Neuron (in vitro differentiated cells): ENCODE measurements around the gene ASB4.
"Not testable (repeated sequence)": the region's sequence is repeated elsewhere in the genome, so short reads cannot be mapped to it uniquely, and the experiment has no call there.

Experiments
- H2AFZ ChIP-seq: one replicate; pipeline ENCODE4 v1.6.1; 2013; ENCODE audit warnings: low read depth, mild to moderate bottlenecking, inconsistent platforms, low read length, moderate library complexity
- H3K27me3 ChIP-seq: one replicate; pipeline ENCODE4 v1.6.1; 2013; ENCODE audit warnings: low read length; ENCODE audit not compliant: insufficient read depth
- H3K36me3 ChIP-seq: one replicate; pipeline ENCODE4 v1.6.1; 2013; ENCODE audit warnings: low read length; ENCODE audit not compliant: insufficient read depth
- H3K4me1 ChIP-seq: one replicate; pipeline ENCODE4 v1.6.1; 2013; ENCODE audit warnings: low read length; ENCODE audit not compliant: insufficient read depth
- H3K4me3 ChIP-seq: 2 replicates; pipeline ENCODE4 v1.5.1; 2013; ENCODE audit warnings: mild to moderate bottlenecking, low read length, moderate library complexity
- H3K9me3 ChIP-seq: one replicate; pipeline ENCODE4 v1.6.1; 2013; ENCODE audit warnings: low read length

Gene ASB4

DNA sequence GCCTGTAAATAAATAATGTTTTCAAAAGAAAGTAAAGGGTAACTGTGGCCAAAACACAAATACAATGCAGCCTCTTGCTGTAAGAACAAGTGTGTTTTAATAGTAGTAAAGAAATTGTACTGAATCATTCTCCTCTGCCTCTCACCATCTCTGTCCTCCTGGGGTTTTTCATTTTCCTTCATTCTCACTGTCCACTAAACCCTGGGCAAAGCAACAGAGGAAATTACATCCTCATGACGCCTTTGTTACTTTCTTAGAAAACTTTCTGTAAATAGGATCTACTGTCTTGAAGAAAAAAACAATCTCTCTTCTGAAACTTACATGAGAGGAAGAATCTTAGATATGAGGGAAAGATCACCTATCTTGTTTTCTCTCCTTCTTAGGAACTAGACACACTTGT lies 54.6 kb downstream of the ASB4 start:
- Histone ChIP-seq H3K4me3 (no peak overlapping the region), H3K9me3 (no peaks in the 10 kb centered on the region), H3K36me3 (no peaks in the 10 kb centered on the region), H3K4me1 (no peaks in the 10 kb centered on the region), H2AFZ (no peak overlapping the region), H3K27me3 (no peaks in the 10 kb centered on the region)

- no peak overlapping the region for H3K4me3 ChIP-seq
- no peak overlapping the region for H2AFZ ChIP-seq
- no peaks in the 10 kb centered on the region for H3K36me3 ChIP-seq
- H3K27me3 ChIP-seq, result no peaks in the 10 kb centered on the region
- no peaks in the 10 kb centered on the region for H3K4me1 ChIP-seq
- no peaks in the 10 kb centered on the region for H3K9me3 ChIP-seq
Observed at GRCh38 chr7:95543312-95543711, 57.6 kb downstream of the ASB4 start.

DNA sequence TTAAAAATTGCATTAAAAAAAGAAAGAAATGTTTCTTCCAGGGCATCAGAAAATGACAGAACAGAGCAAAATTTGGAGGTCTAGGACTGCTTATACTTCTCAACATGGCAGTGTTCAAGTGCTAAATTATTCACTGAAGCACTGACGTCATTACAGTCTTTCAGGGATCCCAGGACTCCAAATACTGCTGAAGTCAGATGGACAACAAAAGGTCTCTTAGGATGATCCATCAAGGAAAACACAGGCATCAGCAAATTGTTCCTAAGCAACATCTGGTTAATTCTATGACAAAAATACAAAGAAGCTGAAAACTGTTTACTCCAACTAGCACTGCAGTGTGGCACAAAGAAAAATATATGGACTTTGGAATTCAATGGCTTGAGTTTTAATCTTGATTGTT lies 58.4 kb downstream of the ASB4 start:
- Histone ChIP-seq H3K4me1 (no peaks in the 10 kb centered on the region), H2AFZ (no peak overlapping the region)

GRCh38 chr7:95545007-95545615 lies 59.4 kb downstream of the ASB4 start:
- H3K4me3 ChIP-seq, result peak overlapping the region; percentile 16
- peak overlapping the region; percentile 93 for H2AFZ ChIP-seq
- no peaks in the 10 kb centered on the region for H3K36me3 ChIP-seq
- no peaks in the 10 kb centered on the region for H3K9me3 ChIP-seq
- H3K27me3 ChIP-seq, result no peaks in the 10 kb centered on the region
- no peaks in the 10 kb centered on the region for H3K4me1 ChIP-seq

More for the DNA sequence above, 58.4 kb downstream of the ASB4 start:
- Histone ChIP-seq H3K4me3 (no peak overlapping the region), H3K36me3 (no peaks in the 10 kb centered on the region), H3K27me3 (no peaks in the 10 kb centered on the region), H3K9me3 (no peaks in the 10 kb centered on the region)

DNA sequence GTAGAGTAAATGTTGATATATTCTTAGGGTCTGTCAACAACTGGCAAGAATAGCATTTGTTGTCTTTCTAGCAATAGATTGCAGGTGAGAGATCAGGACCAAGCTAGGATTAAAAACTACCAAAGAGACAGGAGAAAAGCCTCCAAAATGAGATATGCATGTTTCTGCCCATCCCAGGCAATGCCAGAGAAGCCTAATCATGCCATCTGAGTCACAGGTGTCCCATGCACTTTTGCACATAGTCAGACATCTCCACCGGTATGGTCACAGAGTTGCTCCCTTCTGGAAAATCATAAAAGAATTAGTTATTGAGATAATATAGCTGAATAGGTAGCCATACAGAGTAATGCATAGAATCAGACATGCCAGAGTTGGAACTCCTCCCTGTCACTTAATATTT lies 59.9 kb downstream of the ASB4 start:
- H3K4me3 ChIP-seq, result no peak overlapping the region
- peak overlapping the region; percentile 93 for H2AFZ ChIP-seq
- no peaks in the 10 kb centered on the region for H3K4me1 ChIP-seq

GRCh38 chr7:95546647-95547046 lies 60.9 kb downstream of the ASB4 start:
- Histone ChIP-seq H3K9me3 (no peaks in the 10 kb centered on the region), H3K4me3 (no peak overlapping the region), H2AFZ (no peak overlapping the region), H3K36me3 (no peaks in the 10 kb centered on the region), H3K4me1 (no peaks in the 10 kb centered on the region), H3K27me3 (no peaks in the 10 kb centered on the region)

More for the DNA sequence above, 59.9 kb downstream of the ASB4 start:
- H3K9me3 ChIP-seq, result no peaks in the 10 kb centered on the region
- no peaks in the 10 kb centered on the region for H3K27me3 ChIP-seq
- no peaks in the 10 kb centered on the region for H3K36me3 ChIP-seq

DNA sequence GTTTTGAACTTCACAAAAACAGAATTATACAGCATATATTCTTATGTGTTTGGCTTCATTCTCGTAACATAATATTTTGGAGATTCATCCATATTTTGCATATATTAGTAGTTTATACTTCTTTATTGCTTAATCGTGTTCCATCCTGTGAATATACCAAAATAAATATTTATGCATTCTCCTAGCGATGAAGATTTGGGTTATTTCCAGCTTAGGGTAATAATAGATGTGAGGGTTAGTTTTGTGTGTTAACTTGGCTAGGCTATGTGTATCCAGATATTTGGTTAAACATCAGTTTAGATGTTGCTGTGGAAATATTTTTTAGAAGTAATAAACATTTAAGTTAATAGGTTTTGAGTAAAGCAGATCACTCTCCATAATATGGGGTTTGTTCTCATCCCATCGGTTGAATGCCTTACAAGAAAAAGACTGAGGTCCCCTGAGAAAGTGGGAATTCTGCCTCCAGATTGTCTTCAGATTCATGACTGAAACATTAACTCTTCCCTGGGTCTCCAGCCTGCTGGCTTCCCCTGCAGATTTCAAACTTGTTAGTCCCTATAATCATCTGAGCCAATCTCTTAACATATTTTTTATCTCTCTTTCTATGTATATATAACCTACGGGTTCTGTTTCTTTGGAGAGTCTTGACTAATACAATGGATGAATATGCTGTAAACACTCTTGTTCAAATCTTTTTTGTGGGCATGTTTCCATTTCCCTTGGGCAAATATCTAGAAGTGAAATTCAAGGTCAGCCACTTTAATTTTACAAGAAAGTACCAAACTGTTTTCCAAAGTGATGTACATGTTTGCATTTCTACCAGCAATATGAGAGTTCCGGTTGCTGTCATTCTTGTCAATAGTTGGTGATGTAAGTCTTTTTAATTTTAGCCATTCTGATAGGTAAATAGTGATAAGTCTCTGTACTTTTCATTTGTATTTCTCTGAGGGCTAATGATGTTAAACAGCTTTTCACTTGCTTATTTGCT lies 61.9 kb downstream of the ASB4 start:
- Histone ChIP-seq H2AFZ (no peak overlapping the region), H3K27me3 (no peaks in the 10 kb centered on the region), H3K4me1 (no peaks in the 10 kb centered on the region), H3K4me3 (no peak overlapping the region), H3K9me3 (no peaks in the 10 kb centered on the region), H3K36me3 (no peaks in the 10 kb centered on the region)

GRCh38 chr7:95549818-95550529 lies 64.2 kb downstream of the ASB4 start:
- Histone ChIP-seq H3K27me3 (no peaks in the 10 kb centered on the region), H3K4me1 (no peaks in the 10 kb centered on the region), H3K9me3 (no peaks in the 10 kb centered on the region), H3K4me3 (no peak overlapping the region), H3K36me3 (no peaks in the 10 kb centered on the region), H2AFZ (no peak overlapping the region)

DNA sequence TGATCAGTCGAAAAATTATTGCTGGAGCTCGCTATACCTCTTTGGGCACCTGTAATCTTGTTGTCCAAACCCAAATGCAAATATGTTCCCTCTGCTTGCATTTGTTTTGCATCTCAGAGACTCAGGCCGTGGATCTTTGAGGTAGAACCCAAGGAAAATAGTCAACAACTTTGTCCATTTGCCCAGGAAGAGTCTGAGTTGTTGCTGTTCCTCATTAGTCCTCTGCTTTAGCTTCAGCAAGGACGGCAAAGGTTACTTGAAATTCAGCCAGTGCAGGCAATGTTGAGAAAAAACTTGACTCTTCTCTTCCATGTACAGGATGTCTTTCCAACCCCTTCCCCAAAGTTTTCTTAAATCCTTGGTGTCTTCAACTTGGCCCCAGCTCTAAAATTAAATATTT lies 64.8 kb downstream of the ASB4 start:
- Histone ChIP-seq H3K36me3 (no peaks in the 10 kb centered on the region), H3K9me3 (no peaks in the 10 kb centered on the region), H3K4me3 (no peak overlapping the region), H3K4me1 (no peaks in the 10 kb centered on the region), H2AFZ (no peak overlapping the region), H3K27me3 (no peaks in the 10 kb centered on the region)

DNA sequence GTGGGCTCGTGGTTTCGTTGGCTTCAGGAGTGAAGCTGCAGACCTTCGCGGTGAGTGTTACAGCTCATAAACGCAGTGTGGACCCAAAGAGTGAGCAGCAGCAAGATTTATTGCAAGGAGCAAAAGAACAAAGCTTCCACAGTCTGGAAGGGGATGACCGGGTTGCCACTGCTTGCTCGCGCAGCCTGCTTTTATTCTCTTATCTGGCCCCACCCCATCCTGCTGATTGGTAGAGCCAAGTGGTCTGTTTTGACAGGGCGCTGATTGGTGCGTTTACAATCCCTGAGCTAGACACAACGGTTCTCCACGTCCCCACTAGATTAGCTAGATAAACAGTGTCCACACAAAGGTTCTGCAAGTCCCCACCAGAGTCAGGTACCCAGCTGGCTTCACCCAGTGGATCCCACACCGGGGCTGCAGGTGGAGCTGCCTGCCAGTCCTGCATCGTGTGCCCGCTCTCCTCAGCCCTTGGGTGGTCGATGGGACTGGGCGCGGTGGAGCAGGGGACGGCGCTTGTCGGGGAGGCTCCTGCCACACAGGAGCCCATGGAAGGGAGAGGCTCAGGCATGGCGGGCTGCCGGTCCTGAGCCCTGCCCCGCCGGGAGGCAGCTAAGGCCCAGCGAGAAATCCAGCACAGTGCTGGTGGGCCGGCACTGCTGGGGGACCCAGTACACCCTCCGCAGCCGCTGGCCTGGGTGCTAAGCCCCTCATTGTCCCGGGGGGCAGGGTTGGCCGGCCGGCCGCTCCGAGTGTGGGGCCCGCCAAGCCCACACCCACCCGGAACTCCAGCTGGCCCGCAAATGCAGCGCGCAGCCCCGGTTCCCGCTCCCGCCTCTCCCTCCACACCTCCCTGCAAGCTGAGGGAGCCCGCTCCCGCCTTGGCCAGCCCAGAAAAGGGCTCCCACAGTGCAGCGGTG lies 66.5 kb downstream of the ASB4 start:
- H3K4me3 ChIP-seq, H2AFZ ChIP-seq, H3K27me3 ChIP-seq, H3K4me1 ChIP-seq, H3K9me3 ChIP-seq, H3K36me3 ChIP-seq: not testable (repeated sequence)

DNA sequence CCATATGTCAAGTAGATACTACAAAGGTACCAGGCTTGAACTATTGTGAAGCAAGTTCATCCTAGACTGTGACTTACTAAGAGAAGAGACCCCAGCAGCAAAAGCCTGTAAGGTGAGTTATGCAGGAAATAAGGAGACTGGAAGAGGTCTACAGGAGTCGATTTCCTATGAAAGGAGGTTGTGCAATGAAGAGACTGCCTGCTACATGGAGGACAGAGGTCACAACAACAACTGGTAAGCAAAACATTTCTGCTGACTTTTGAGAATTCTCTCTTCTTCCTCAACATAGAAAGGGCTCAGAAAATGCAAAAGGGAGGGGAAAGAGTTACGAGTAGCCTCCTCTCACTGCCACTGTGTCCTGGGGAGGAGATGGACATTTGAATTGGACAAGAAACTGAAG lies 68.2 kb downstream of the ASB4 start:
- H3K4me3 ChIP-seq, result no peak overlapping the region
- no peaks in the 10 kb centered on the region for H3K9me3 ChIP-seq
- no peaks in the 10 kb centered on the region for H3K4me1 ChIP-seq
- no peaks in the 10 kb centered on the region for H3K36me3 ChIP-seq
- no peaks in the 10 kb centered on the region for H3K27me3 ChIP-seq
- H2AFZ ChIP-seq, result no peak overlapping the region

DNA sequence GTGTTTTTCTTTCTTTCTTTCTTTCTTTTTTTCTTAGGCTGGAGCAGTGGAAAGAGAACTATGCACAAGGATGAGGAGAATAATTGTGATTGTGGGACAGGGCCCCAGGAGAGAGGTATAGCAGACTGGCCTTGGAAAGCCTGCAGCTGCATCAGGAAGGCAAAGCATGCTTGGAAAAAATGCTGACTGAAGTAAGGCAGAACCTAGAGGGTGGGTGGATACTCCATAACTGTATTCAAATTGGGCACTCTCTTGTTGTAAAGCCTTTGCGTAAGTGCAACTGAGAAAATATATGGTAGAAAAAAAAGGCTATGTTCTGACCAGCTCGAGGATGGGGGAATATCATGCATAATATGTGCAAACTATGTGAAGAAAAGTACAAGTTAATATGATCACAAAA lies 71.0 kb downstream of the ASB4 start:
- H3K4me1 ChIP-seq, result no peaks in the 10 kb centered on the region
- H3K36me3 ChIP-seq, result no peaks in the 10 kb centered on the region
- no peak overlapping the region for H2AFZ ChIP-seq
- H3K9me3 ChIP-seq, result no peaks in the 10 kb centered on the region
- H3K4me3 ChIP-seq, result no peak overlapping the region
- no peaks in the 10 kb centered on the region for H3K27me3 ChIP-seq
